Mammary epithelial cell (primary cell): ENCODE results near the gene LENG8.

Source experiments
- CTCF ChIP-seq, 2 donors: IDR thresholded peaks in 1 of 2; conservative IDR thresholded peaks in 1 of 2; 2 replicates each; pipeline ENCODE4 v1.5.1; 2011 to 2012; ENCODE audit warnings: inconsistent platforms in 2 of 2, low read length in 2 of 2, mild to moderate bottlenecking in 2 of 2, control low read depth in 1 of 2, low read depth in 1 of 2; ENCODE audit not compliant: insufficient read depth in 1 of 2; ENCODE audit errors: extremely low read depth in 1 of 2
- EZH2 ChIP-seq: IDR thresholded peaks from 2 replicates; pipeline ENCODE4 v1.6.1; 2012; ENCODE audit warnings: low read length, inconsistent platforms, borderline replicate concordance

GRCh38 chr19:54418930-54419800, 29.8 kb upstream of the LENG8 start:
- TF ChIP-seq EZH2 (no peak), CTCF (conservative IDR thresholded peaks at IDR 0.05 in 1 of 2, IDR thresholded peaks at IDR 0.05 in 1 of 2; ENCODE audit: extremely low read depth in 1 of 2, insufficient read depth in 1 of 2, low read depth in 1 of 2, low read length in 2 of 2) (no peak)
